PC-3 (cell line): ENCODE data around the gene PALB2.

Experiments
- CTCF ChIP-seq: fragments of 300-600 bp; sonication (generic); conservative IDR thresholded peaks from 2 replicates; pipeline ENCODE4 v1.5.1; 2017; ENCODE audit warnings: antibody characterized with exemption, low read depth, mild to moderate bottlenecking, low read length
- EZH2 ChIP-seq: fragments of 300-600 bp; sonication (generic); IDR thresholded peaks from one replicate; pipeline ENCODE4 v1.6.1; 2017; ENCODE audit warnings: antibody characterized with exemption, mild to moderate bottlenecking, low read length; ENCODE audit not compliant: unreplicated experiment
- EZH2phosphoT487 ChIP-seq: fragments of 300-600 bp; sonication (generic); IDR thresholded peaks from 2 replicates; pipeline ENCODE4 v1.6.1; 2018; ENCODE audit warnings: mild to moderate bottlenecking, antibody characterized with exemption, low read length, borderline replicate concordance

- TF ChIP-seq EZH2, result no peak
- no peak for TF ChIP-seq CTCF
- no peak for TF ChIP-seq EZH2phosphoT487
Observed at GRCh38 chr16:23666571-23667354, 25.7 kb upstream of the PALB2 start.
